Ovary (tissue), 3 donors: ENCODE measurements around the gene GCNT4.

Experiments
- EP300 ChIP-seq: sonication (generic); formaldehyde crosslinking; IDR thresholded peaks from one replicate; pipeline ENCODE4 v1.6.1; 2017; ENCODE audit warnings: antibody characterized with exemption
- POLR2A ChIP-seq: fragments of 450-650 bp; IDR thresholded peaks from one replicate; pipeline ENCODE4 v1.6.1; 2017; ENCODE audit warnings: antibody characterized with exemption, mild to moderate bottlenecking, moderate library complexity
- TF ChIP-seq, protein P1 (sequence below), 3 donors: fragments of 450-650 bp in 2 of 3; fragments of 200-600 bp in 1 of 3; IDR thresholded peaks; one replicate each; pipeline versions ENCODE4 v1.5.1 to v1.8.0; 2016 to 2022; ENCODE audit warnings: antibody characterized with exemption in 3 of 3, mild to moderate bottlenecking in 1 of 3
- donor health status: DM: no; HTN: no; CAD: no.

DNA sequence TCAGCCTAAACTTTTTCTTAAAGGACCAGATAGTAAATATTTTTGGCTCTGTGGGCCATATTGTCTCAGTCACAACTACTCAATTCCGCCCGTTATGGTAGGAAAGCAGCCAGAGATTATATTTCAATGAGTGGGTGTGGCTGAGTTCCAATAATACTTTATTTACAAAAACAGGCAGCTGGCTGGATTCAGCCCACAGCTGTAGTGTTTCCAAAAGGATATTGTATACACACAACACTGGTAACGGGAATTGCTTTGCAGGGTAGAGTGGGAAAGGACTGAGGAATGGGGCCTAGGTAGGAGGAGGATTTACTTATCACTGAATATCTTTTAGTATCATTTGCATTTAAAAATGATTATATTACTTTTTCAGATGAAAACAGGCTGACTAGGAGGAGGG lies 21.0 kb downstream of the GCNT4 start:
- TF ChIP-seq, protein P1, sequence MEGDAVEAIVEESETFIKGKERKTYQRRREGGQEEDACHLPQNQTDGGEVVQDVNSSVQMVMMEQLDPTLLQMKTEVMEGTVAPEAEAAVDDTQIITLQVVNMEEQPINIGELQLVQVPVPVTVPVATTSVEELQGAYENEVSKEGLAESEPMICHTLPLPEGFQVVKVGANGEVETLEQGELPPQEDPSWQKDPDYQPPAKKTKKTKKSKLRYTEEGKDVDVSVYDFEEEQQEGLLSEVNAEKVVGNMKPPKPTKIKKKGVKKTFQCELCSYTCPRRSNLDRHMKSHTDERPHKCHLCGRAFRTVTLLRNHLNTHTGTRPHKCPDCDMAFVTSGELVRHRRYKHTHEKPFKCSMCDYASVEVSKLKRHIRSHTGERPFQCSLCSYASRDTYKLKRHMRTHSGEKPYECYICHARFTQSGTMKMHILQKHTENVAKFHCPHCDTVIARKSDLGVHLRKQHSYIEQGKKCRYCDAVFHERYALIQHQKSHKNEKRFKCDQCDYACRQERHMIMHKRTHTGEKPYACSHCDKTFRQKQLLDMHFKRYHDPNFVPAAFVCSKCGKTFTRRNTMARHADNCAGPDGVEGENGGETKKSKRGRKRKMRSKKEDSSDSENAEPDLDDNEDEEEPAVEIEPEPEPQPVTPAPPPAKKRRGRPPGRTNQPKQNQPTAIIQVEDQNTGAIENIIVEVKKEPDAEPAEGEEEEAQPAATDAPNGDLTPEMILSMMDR (IDR thresholded peaks at IDR 0.05): no peak
- TF ChIP-seq EP300 (no peak), POLR2A (no peak)
